ENCODE measurements around the gene ZNF764.

DNA sequence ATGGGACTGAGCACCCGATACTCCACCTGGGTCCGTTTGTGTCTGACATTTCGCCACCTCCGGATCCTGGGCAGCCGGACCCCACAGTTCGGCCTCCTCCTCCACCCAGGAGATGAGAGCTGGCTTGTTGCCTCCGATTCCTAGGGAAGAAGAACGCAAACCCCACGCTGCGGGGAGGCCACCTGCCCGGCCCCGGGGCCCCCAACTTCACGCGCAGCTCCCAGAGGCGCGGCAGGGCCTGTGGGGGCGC is 542 bp downstream of the ZNF764 start:
- TF ChIP-seq, protein P1, sequence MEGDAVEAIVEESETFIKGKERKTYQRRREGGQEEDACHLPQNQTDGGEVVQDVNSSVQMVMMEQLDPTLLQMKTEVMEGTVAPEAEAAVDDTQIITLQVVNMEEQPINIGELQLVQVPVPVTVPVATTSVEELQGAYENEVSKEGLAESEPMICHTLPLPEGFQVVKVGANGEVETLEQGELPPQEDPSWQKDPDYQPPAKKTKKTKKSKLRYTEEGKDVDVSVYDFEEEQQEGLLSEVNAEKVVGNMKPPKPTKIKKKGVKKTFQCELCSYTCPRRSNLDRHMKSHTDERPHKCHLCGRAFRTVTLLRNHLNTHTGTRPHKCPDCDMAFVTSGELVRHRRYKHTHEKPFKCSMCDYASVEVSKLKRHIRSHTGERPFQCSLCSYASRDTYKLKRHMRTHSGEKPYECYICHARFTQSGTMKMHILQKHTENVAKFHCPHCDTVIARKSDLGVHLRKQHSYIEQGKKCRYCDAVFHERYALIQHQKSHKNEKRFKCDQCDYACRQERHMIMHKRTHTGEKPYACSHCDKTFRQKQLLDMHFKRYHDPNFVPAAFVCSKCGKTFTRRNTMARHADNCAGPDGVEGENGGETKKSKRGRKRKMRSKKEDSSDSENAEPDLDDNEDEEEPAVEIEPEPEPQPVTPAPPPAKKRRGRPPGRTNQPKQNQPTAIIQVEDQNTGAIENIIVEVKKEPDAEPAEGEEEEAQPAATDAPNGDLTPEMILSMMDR (conservative IDR thresholded peaks at IDR 0.05; ENCODE audit: low read length) = no peak
- TF ChIP-seq EZH2phosphoT487 (IDR thresholded peaks at IDR 0.05; ENCODE audit: borderline replicate concordance) = no peak
